OCI-LY7 (cell line): ENCODE measurements around the gene CTNND2. TPM values are rescaled to one million over a fixed set of nuclear protein-coding genes. Genes with fewer than 3 reads are reported as not detected.

Experiments
- BruUV-seq: library from RNA; stranded (reverse); fragments of 400-500 nt; replicated peaks from 2 replicates; lab custom pipeline; 2021; lab: Mats Ljungman, UMichigan
- CTCF ChIA-PET: fragments of 300-600 bp; sonication (Branson Sonifier 250); formaldehyde crosslinking; loops from one replicate; lab custom pipeline; 2022; ENCODE audit warnings: antibody characterized with exemption; ENCODE audit not compliant: unreplicated experiment; lab: Charles Lee
- POLR2A ChIA-PET: fragments of 300-600 bp; sonication (Branson Sonifier 250); formaldehyde crosslinking; loops from one replicate; lab custom pipeline; 2022; ENCODE audit warnings: antibody characterized with exemption; lab: Charles Lee
- DNase-seq: peaks from one replicate; pipeline ENCODE4 v3.0.0-alpha.2; 2015; ENCODE audit warnings: low spot score
- H2AFZ ChIP-seq: fragments of 200-600 bp; sonication (generic), shearing (Covaris generic); 2 replicates; pipeline ENCODE4 v1.6.1; 2014; ENCODE audit warnings: mild to moderate bottlenecking, antibody characterized with exemption, low read length, moderate library complexity
- H3K27ac ChIP-seq: fragments of 200-600 bp; sonication (generic); 2 replicates; pipeline ENCODE4 v1.5.1; 2014; ENCODE audit warnings: mixed run types, low read depth, mild to moderate bottlenecking, moderate library complexity, low read length, inconsistent platforms; ENCODE audit not compliant: poor library complexity, severe bottlenecking
- H3K36me3 ChIP-seq: fragments of 200-600 bp; sonication (generic); 2 replicates; pipeline ENCODE4 v1.6.1; 2014; ENCODE audit warnings: mild to moderate bottlenecking, antibody characterized with exemption, low read length, moderate library complexity, mixed read lengths; ENCODE audit not compliant: insufficient read depth
- H3K4me1 ChIP-seq: fragments of 200-600 bp; sonication (generic); 2 replicates; pipeline ENCODE4 v1.5.1; 2014; ENCODE audit warnings: mild to moderate bottlenecking, low read length; ENCODE audit not compliant: insufficient read depth, poor library complexity, severe bottlenecking
- H3K4me2 ChIP-seq: fragments of 200-600 bp; sonication (generic); 2 replicates; pipeline ENCODE4 v1.6.1; 2014; ENCODE audit warnings: mild to moderate bottlenecking, low read length
- H3K4me3 ChIP-seq: fragments of 200-600 bp; sonication (generic); 2 replicates; pipeline ENCODE4 v1.5.1; 2014; ENCODE audit warnings: mild to moderate bottlenecking, low read depth, low read length; ENCODE audit not compliant: poor library complexity, severe bottlenecking
- H3K79me2 ChIP-seq: fragments of 200-600 bp; sonication (generic); 2 replicates; pipeline ENCODE4 v1.6.1; 2016; ENCODE audit warnings: low read depth, mild to moderate bottlenecking, low read length, moderate library complexity, mixed read lengths; ENCODE audit not compliant: insufficient read depth
- H3K9me2 ChIP-seq: fragments of 200-600 bp; sonication (generic); 2 replicates; pipeline ENCODE4 v1.6.1; 2016; ENCODE audit warnings: mild to moderate bottlenecking, low read length, mixed read lengths; ENCODE audit not compliant: insufficient read depth
- H3K9me3 ChIP-seq: fragments of 200-600 bp; sonication (generic); 2 replicates; pipeline ENCODE4 v1.6.1; 2014; ENCODE audit warnings: mild to moderate bottlenecking, mixed run types, low read length, mixed read lengths
- H4K20me1 ChIP-seq: fragments of 200-600 bp; sonication (generic); 2 replicates; pipeline ENCODE4 v1.6.1; 2014; ENCODE audit warnings: mild to moderate bottlenecking, antibody characterized with exemption, low read length, moderate library complexity, mixed read lengths; ENCODE audit not compliant: insufficient read depth
- CTCF ChIP-seq: fragments of 200-600 bp; sonication (generic); conservative IDR thresholded peaks from 2 replicates; pipeline ENCODE4 v1.5.1; 2014; ENCODE audit warnings: mild to moderate bottlenecking, antibody characterized with exemption, low read length, moderate library complexity, mixed read lengths
- EZH2phosphoT487 ChIP-seq: fragments of 200-600 bp; sonication (generic); IDR thresholded peaks from 2 replicates; pipeline ENCODE4 v1.6.1; 2018; ENCODE audit warnings: low read depth, borderline replicate concordance, mild to moderate bottlenecking, mixed run types, antibody characterized with exemption, low read length, moderate library complexity, mixed read lengths
- intact Hi-C: fragments of 100-400 bp; cut with micrococcal nuclease; formaldehyde crosslinking; loops from one replicate; pipeline ENCODE4 v1.10.0; 2022; ENCODE audit not compliant: unreplicated experiment
- total RNA-seq, 2 experiments: library from RNA; depleted of rRNA in 1 of 2; stranded (reverse); fragments of >200 nt in 1 of 2; shearing (Covaris generic) in 1 of 2; gene quantifications; 2 replicates each; pipeline ENCODE4 v1.2.3, GENCODE V29; 2014 to 2022

CTNND2 gene
- total RNA-seq, 2 experiments from 2014 or later, result not detected

GRCh38 chr5:11157132-11157531 is 747.1 kb downstream of the CTNND2 start:
- Histone ChIP-seq H3K9me2 (no peaks in the 10 kb centered on the region), H3K4me2 (no peak overlapping the region), H3K9me3 (no peaks in the 10 kb centered on the region), H3K4me3 (no peak overlapping the region), H4K20me1 (no peaks in the 10 kb centered on the region), H3K79me2 (no peaks in the 10 kb centered on the region), H2AFZ (no peak overlapping the region), H3K36me3 (no peaks in the 10 kb centered on the region), H3K27ac (no peak overlapping the region), H3K4me1 (no peaks in the 10 kb centered on the region)
- intact Hi-C loops, result no loop called here
- BruUV-seq, result no TSS peak
- POLR2A ChIA-PET, result no interaction called here
- TF ChIP-seq CTCF (no peak), EZH2phosphoT487 (no peak)
- CTCF ChIA-PET, result interaction anchor here (0.5 kb wide), 1 partner anchor 226 kb away, joined by 5 read pairs; no protein-coding TSS in a partner anchor
- no peak for DNase-seq

GRCh38 chr5:11153670-11154382 is 750.4 kb downstream of the CTNND2 start:
- POLR2A ChIA-PET, result interaction anchor here (0.7 kb wide), 1 partner anchor 534 kb away, joined by 4 read pairs; no protein-coding TSS in a partner anchor
- no peaks in the 10 kb centered on the region for H3K4me1 ChIP-seq
- H4K20me1 ChIP-seq, result no peaks in the 10 kb centered on the region
- H2AFZ ChIP-seq, result no peak overlapping the region
- CTCF ChIA-PET, result no interaction called here
- H3K9me2 ChIP-seq, result no peaks in the 10 kb centered on the region
- no peak for DNase-seq
- intact Hi-C loops, result no loop called here
- H3K36me3 ChIP-seq, result no peaks in the 10 kb centered on the region
- no peak overlapping the region for H3K4me2 ChIP-seq
- no peak overlapping the region for H3K4me3 ChIP-seq
- H3K79me2 ChIP-seq, result no peaks in the 10 kb centered on the region
- no peaks in the 10 kb centered on the region for H3K9me3 ChIP-seq
- no peak overlapping the region for H3K27ac ChIP-seq
- TF ChIP-seq CTCF, result no peak
- TF ChIP-seq EZH2phosphoT487, result no peak
- no TSS peak for BruUV-seq

- Histone ChIP-seq H3K9me3 (no peaks in the 10 kb centered on the region), H3K79me2 (no peaks in the 10 kb centered on the region), H3K27ac (no peak overlapping the region), H3K4me2 (no peak overlapping the region), H3K4me3 (no peak overlapping the region), H4K20me1 (no peaks in the 10 kb centered on the region), H3K4me1 (no peaks in the 10 kb centered on the region), H3K9me2 (no peaks in the 10 kb centered on the region), H2AFZ (no peak overlapping the region), H3K36me3 (no peaks in the 10 kb centered on the region)
- BruUV-seq, result no TSS peak
- DNase-seq, result no peak
- ChIA-PET CTCF (no interaction called here), POLR2A (no interaction called here)
- intact Hi-C loops, result no loop called here
- no peak for TF ChIP-seq CTCF
- TF ChIP-seq EZH2phosphoT487, result no peak
Observed at GRCh38 chr5:11152368-11152767, 751.9 kb downstream of the CTNND2 start.
